ENCODE results near the gene WDR37.

DNA sequence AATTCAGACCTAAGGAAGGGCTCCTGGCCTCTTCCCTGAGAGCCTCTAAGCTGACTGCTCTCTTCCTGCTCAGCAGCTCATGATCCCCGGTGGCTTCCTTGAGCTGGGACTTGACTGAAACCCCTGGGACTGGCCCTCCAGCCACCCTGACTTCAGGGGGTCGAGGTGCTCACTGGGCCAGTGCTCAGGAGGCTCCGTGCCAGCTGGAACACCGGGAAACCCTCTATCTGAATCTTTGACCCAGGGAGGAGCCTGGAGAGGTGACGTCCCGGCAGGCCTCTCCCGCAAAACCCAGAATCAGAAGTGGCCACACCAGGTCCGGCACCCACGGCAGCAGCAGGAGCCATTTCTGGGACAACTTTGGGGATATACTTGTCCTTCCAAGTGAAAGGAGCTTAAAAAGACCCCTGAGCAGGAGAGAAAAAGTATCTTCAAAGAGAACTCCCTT, 110.7 kb downstream of the WDR37 start:
- TF ChIP-seq CTCF (IDR thresholded peaks at IDR 0.05) (no peak), EZH2 (IDR thresholded peaks at IDR 0.05; ENCODE audit: borderline replicate concordance, insufficient read depth, low read depth, low read length, poor library complexity, severe bottlenecking) (no peak)

All from B cell (primary cell).